ENCODE measurements around the gene SRSF1.

Gene SRSF1

GRCh38 chr17:58040386-58040785, 33.3 kb upstream of the SRSF1 start:
- TF ChIP-seq CTCF (conservative IDR thresholded peaks at IDR 0.05; ENCODE audit: low read depth, low read length), result no peak
- DNase-seq (ENCODE audit: low read depth), result no peak
- no peak overlapping the region for H3K4me3 ChIP-seq (ENCODE audit: low read depth, low read length)

GRCh38 chr17:58039975-58040374, 32.9 kb upstream of the SRSF1 start:
- no peak for TF ChIP-seq CTCF (conservative IDR thresholded peaks at IDR 0.05; ENCODE audit: low read depth, low read length)
- DNase-seq (ENCODE audit: low read depth), result no peak
- H3K4me3 ChIP-seq (ENCODE audit: low read depth, low read length), result no peak overlapping the region

GRCh38 chr17:58032691-58033415, 25.8 kb upstream of the SRSF1 start:
- no peak overlapping the region for H3K4me3 ChIP-seq (ENCODE audit: low read depth, low read length)
- no peak for DNase-seq (ENCODE audit: low read depth)
- no peak for TF ChIP-seq CTCF (conservative IDR thresholded peaks at IDR 0.05; ENCODE audit: low read depth, low read length)

- no peak for TF ChIP-seq CTCF (conservative IDR thresholded peaks at IDR 0.05; ENCODE audit: low read depth, low read length)
- DNase-seq (ENCODE audit: low read depth), result no peak
- no peak overlapping the region for H3K4me3 ChIP-seq (ENCODE audit: low read depth, low read length)
Observed at GRCh38 chr17:58028578-58028977, 21.5 kb upstream of the SRSF1 start.

- TF ChIP-seq CTCF (conservative IDR thresholded peaks at IDR 0.05; ENCODE audit: low read depth, low read length), result no peak
- no peak overlapping the region for H3K4me3 ChIP-seq (ENCODE audit: low read depth, low read length)
- DNase-seq (ENCODE audit: low read depth), result no peak
Observed at GRCh38 chr17:58020401-58020800, 13.4 kb upstream of the SRSF1 start.

GRCh38 chr17:58019521-58019920, 12.5 kb upstream of the SRSF1 start:
- H3K4me3 ChIP-seq (ENCODE audit: low read depth, low read length), result no peak overlapping the region
- DNase-seq (ENCODE audit: low read depth), result no peak
- no peak for TF ChIP-seq CTCF (conservative IDR thresholded peaks at IDR 0.05; ENCODE audit: low read depth, low read length)

GRCh38 chr17:58019039-58019438, 12.0 kb upstream of the SRSF1 start:
- no peak overlapping the region for H3K4me3 ChIP-seq (ENCODE audit: low read depth, low read length)
- no peak for DNase-seq (ENCODE audit: low read depth)
- no peak for TF ChIP-seq CTCF (conservative IDR thresholded peaks at IDR 0.05; ENCODE audit: low read depth, low read length)
